Measurements from ENCODE around the gene KIF3C.

The KIF3C gene

DNA sequence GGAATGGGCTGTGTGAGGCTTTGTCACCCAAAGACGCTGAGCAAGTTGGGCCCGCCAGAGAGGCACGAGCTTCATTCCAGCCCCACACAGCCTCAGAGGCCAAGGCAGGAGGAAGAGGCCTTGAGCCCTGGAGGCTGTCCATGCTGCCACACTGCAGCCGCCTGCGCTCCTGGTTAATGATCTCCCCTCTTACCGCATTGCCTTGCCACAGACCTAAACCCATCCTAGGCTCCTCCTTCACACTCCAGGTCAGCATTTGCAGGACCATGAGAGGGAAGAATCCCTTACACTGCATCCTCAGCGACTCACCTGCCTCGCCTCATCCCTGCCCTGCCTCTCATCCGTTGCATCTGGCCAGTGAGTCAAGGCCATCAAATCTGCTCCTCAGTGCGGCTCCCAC is 24.6 kb downstream of the KIF3C start:
- Mint-ChIP-seq H3K9me3 (ENCODE audit: low read depth) (no peaks in the 10 kb centered on the region), H3K36me3 (no peaks in the 10 kb centered on the region), H3K27ac (no peak overlapping the region), H3K4me1 (ENCODE audit: low read depth) (peaks cover 8% of the 10 kb centered on the region), H3K4me3 (no peak overlapping the region), H3K27me3 (no peaks in the 10 kb centered on the region)

DNA sequence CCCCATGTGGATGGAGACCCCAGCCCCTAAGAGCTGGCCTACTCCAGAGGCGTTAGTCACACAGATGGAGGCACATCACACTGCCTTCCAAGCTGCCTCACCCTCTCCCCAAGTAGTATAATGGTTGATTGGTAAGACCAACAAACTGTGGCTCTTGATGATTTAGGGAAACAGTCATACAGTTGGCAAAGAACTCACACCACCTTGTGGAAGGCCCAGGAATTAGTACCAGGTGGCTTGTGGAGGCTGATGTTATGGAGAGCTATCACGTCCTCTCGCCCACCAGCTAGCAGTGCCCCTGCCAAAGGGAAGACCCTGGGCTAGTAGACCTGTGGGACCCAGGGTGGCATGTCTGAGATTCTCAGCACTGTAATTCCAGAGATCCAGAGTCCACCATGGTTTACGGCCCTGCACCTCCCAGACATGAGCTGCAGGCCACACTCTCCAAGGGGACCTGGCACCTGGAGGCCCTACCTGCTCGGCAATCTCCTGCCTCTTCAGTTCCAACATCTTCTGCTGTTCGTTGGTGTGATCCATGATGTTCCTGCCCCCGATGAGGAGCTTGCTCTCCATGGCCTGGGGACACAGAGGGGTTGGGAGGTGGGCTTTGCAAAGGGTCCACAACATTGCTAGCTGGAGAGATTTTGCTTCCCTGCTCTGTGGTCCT is 26.3 kb downstream of the KIF3C start:
- Mint-ChIP-seq H3K27me3 (no peaks in the 10 kb centered on the region), H3K27ac (no peak overlapping the region), H3K4me1 (ENCODE audit: low read depth) (peaks cover 5% of the 10 kb centered on the region), H3K9me3 (ENCODE audit: low read depth) (no peaks in the 10 kb centered on the region), H3K36me3 (no peaks in the 10 kb centered on the region), H3K4me3 (no peak overlapping the region)

DNA sequence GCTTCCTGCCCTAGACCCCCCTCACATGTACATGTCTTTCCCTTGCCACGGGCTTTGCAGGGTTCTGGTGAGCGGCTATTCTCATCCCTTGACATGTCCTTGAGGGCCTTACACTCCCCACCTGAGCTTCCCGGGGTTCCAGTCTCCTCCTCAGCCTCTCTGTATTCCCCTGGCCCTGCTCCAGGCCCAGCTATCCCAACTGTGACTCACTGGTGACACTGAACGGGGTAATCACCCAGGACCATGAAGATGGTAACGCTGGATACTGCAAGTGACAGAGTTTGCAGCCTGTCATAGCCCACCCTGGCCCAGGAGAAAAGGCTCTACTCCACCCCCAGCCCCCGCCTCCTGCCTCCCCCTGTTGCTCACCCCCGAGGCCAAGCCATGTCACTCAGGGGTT is 27.3 kb downstream of the KIF3C start:
- Mint-ChIP-seq H3K27ac (no peak overlapping the region), H3K4me1 (ENCODE audit: low read depth) (no peaks in the 10 kb centered on the region), H3K9me3 (ENCODE audit: low read depth) (no peaks in the 10 kb centered on the region), H3K4me3 (no peak overlapping the region), H3K36me3 (no peaks in the 10 kb centered on the region), H3K27me3 (no peaks in the 10 kb centered on the region)

DNA sequence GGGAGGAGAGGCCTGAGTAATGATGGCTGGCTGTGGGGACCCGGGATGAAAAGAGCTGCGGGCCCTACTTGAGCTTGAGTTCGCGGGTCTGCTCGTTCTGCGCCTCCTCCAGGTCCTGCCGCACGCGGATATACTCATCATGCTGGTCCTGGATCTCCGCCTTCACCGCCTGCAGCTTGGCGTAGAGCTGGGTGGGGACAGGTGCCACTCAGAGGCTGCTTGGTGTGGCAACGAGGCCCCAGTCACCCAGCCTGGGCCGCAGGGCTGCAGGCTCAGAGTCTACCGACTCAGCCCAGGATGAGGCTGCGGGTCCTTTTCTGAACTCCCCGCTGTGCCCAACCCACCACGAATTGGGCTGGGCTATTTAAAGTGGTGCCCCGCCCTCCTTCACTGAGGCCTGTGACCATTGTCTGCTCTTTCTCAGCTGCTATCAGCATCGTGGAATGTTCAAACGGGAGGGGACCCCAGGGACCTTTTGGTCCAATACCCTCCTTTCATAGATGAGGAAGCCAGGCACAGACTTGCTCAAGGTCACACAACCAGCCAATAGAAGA is 28.0 kb downstream of the KIF3C start:
- no peaks in the 10 kb centered on the region for H3K36me3 Mint-ChIP-seq
- no peaks in the 10 kb centered on the region for H3K9me3 Mint-ChIP-seq (ENCODE audit: low read depth)
- no peak overlapping the region for H3K27ac Mint-ChIP-seq
- no peaks in the 10 kb centered on the region for H3K27me3 Mint-ChIP-seq
- H3K4me1 Mint-ChIP-seq (ENCODE audit: low read depth): no peaks in the 10 kb centered on the region
- no peak overlapping the region for H3K4me3 Mint-ChIP-seq

DNA sequence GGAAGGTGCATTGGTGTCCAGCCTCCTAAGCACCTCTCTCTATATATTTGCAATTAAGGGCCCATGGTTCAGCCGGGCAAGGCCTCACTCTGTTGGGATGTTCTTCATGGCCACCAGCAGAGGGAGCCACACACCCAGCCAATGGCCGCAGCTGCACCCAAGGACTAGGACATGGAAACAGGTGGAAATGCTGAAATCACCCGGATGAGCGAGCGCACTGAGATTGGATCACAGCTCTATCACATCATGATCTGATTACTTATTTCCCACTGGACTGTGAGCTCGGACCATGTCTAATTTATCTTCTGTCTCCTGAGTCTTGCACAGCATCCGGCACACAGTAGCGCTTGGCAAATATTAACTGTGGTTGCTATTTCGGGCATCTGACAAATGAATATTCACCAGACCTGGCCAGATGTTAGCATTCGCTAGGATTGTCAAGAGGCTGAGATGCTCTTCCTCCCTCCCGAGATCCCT is 31.2 kb downstream of the KIF3C start:
- Mint-ChIP-seq H3K27me3 (no peaks in the 10 kb centered on the region), H3K36me3 (no peaks in the 10 kb centered on the region), H3K27ac (no peak overlapping the region), H3K9me3 (ENCODE audit: low read depth) (no peaks in the 10 kb centered on the region), H3K4me1 (ENCODE audit: low read depth) (no peaks in the 10 kb centered on the region), H3K4me3 (no peak overlapping the region)

DNA sequence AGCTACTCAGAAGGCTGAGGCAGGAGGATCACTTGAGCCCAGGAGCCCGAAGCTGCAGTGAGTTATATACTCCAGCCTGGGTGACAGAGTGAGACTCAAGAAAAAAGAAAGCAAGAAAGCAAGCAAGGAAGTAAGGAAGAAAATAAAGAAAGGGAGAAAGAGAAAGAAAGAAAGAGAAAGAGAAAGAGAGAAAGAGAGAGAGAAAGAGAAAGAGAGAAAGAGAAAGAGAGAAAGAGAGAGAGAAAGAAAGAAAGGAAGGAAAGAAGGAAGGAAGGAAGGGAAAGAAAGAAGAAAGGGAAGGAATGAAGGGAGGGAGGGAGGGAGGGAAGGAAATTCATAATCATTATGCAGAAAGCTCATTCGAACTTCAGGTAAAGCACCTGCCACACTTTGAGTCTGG is 33.9 kb downstream of the KIF3C start:
- no peaks in the 10 kb centered on the region for H3K4me1 Mint-ChIP-seq (ENCODE audit: low read depth)
- H3K4me3 Mint-ChIP-seq: no peak overlapping the region
- H3K9me3 Mint-ChIP-seq (ENCODE audit: low read depth): no peaks in the 10 kb centered on the region
- no peaks in the 10 kb centered on the region for H3K36me3 Mint-ChIP-seq
- H3K27me3 Mint-ChIP-seq: no peaks in the 10 kb centered on the region
- H3K27ac Mint-ChIP-seq: no peak overlapping the region

DNA sequence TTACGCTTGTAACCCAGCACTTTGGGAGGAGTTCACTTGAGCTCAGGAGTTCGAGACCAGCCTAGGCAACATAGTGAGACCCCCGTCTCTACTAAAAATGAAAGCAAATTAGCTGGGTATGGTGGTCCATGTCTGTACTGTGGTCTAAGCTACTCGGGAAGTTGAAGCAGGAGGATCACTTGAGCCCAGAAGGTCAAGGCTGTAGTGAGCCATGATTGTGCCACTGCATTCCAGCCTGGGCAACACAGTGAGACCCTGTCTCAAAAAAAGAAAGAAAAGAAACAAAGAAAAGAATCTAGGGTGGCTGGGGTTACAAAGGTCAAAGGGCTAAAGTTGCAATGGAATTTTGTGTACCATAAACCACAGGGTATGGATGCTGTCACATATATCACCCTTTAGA is 41.3 kb downstream of the KIF3C start:
- no peak overlapping the region for H3K27ac Mint-ChIP-seq
- H3K4me1 Mint-ChIP-seq (ENCODE audit: low read depth): no peaks in the 10 kb centered on the region

DNA sequence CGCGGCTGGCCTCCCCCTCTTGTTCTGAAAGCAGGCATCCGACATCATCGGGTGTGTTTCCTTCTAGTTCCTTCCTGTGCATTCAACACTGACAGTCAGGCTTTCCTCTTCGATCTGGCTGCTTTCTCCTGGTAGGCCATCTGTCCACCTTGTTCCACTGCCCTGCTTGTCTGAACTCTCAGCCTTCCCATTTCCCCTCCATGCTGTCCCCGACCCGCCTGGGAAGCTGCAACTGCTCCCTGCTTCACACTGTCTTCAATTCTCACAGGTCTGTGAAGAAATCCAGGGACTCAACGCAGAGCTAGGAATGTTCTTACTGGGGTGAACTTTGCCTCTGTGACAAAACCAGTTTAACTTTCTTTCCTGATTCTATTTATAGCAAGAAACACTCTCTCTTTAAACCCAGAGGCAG is 43.0 kb downstream of the KIF3C start:
- no peaks in the 10 kb centered on the region for H3K4me1 Mint-ChIP-seq (ENCODE audit: low read depth)
- H3K4me3 Mint-ChIP-seq: no peak overlapping the region
- no peaks in the 10 kb centered on the region for H3K27me3 Mint-ChIP-seq
- H3K9me3 Mint-ChIP-seq (ENCODE audit: low read depth): no peaks in the 10 kb centered on the region
- H3K27ac Mint-ChIP-seq: no peak overlapping the region
- no peaks in the 10 kb centered on the region for H3K36me3 Mint-ChIP-seq

More for the DNA sequence above, 41.3 kb downstream of the KIF3C start:
- Mint-ChIP-seq H3K9me3 (ENCODE audit: low read depth) (no peaks in the 10 kb centered on the region), H3K4me3 (no peak overlapping the region), H3K27me3 (no peaks in the 10 kb centered on the region), H3K36me3 (no peaks in the 10 kb centered on the region)

DNA sequence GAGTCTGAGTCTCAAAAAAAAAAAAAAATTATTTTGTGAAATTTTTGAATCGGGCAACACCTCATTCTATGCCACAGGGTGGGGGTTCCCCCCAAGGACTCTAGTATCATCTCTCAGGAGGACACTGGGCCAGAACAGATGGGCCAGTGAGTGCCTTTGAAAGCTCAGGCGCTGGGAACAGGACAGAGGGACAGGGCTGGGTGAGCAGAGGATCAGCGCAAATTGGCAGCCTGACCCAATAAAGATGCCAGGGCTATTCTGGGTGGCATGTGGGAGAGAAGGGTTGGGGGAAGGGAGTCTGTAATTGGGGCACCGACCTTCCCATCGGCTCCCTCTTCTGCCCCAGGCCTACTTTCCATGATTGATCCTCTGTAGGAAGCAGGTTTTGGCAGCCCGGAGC is 44.0 kb downstream of the KIF3C start:
- Mint-ChIP-seq H3K36me3 (no peaks in the 10 kb centered on the region), H3K4me1 (ENCODE audit: low read depth) (no peaks in the 10 kb centered on the region), H3K9me3 (ENCODE audit: low read depth) (no peaks in the 10 kb centered on the region), H3K4me3 (no peak overlapping the region), H3K27ac (no peak overlapping the region), H3K27me3 (no peaks in the 10 kb centered on the region)

DNA sequence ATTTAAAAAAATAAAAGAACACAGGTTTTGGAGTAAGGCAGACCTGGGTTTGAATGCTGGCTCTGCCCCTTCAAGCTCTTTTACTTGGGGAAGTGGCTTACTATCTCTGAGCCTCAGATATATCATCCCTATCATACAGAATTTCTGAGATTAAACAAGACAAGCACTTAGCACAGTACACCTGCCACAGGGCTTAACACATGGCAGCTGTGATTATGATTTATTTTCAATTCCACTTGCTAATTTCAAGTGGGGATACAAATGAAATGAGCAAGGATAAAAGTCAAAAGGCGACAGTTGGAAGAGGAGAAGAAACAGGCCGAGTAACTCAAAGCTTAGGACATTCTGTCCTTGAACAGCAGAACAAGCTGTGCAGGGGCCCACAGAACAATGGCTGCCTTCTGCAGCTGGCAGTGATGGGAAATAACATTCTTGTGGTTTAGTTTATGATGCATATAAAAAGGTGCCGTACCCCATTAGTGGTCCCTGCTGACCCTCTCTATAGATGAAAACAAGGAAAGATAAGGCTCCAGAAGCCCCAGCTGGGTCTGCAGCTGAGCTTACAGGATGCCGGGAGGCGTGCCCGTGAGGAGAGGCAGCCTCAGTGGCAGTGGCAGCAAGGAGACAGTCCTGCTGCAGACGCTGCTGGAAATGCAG is 45.3 kb downstream of the KIF3C start:
- Mint-ChIP-seq H3K36me3 (no peaks in the 10 kb centered on the region), H3K27me3 (no peaks in the 10 kb centered on the region), H3K27ac (no peak overlapping the region), H3K4me3 (no peak overlapping the region), H3K9me3 (ENCODE audit: low read depth) (no peaks in the 10 kb centered on the region), H3K4me1 (ENCODE audit: low read depth) (no peaks in the 10 kb centered on the region)

DNA sequence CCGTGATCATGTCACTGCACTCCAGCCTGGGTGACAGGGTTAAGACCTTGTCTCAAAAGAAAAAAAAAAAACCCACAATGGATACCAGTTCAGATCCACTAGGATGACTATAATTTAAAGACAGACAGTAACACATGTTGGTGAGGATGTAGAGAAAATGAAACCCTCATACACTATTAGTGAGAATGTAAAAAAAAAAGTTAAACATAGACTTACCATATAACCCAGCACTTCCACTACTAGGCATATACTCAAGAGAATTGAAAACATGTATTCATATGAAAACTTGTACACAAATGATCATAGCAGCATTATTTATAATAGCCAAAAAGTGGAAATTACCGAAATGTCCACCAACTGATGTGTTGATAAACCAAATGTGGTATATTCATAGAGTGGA is 48.7 kb downstream of the KIF3C start:
- Mint-ChIP-seq H3K27me3 (no peaks in the 10 kb centered on the region), H3K36me3 (peaks cover 2% of the 10 kb centered on the region), H3K27ac (no peak overlapping the region), H3K9me3 (ENCODE audit: low read depth) (no peaks in the 10 kb centered on the region), H3K4me3 (no peak overlapping the region), H3K4me1 (ENCODE audit: low read depth) (no peaks in the 10 kb centered on the region)

DNA sequence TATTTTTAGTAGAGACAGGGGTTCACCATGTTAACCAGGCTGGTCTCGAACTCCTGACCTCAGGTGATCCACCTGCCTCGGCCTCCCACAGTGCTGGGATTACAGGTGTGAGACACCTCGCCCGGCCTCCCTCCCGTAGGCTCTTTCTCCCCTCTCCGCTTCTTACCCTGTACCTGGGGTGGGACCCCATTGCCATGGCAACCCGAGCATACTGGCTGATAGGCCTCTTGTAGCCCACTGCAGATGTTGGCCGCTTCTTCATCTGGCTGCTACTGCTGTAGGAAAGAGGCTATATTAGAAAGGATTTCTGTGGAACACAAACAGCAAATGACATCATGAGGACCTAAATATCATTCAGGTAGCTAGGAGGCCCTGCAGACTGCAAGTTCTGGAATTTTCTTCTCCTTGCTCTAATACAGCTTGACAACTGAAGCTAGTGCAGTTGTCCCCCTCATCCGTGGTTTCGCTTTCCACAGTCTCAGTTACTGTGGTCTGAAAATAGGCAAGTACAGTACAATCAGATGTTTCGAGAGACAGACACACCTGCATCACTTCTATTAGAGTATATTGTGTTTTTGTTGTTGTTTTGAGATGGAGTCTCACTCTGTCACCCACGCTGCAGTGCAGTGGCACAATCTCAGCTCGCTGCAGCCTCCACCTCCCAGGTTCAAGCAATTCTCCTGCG is 52.4 kb downstream of the KIF3C start:
- Mint-ChIP-seq H3K27me3 (no peaks in the 10 kb centered on the region), H3K4me3 (no peak overlapping the region), H3K27ac (no peak overlapping the region), H3K36me3 (peaks cover 11% of the 10 kb centered on the region), H3K4me1 (ENCODE audit: low read depth) (no peaks in the 10 kb centered on the region), H3K9me3 (ENCODE audit: low read depth) (no peaks in the 10 kb centered on the region)

DNA sequence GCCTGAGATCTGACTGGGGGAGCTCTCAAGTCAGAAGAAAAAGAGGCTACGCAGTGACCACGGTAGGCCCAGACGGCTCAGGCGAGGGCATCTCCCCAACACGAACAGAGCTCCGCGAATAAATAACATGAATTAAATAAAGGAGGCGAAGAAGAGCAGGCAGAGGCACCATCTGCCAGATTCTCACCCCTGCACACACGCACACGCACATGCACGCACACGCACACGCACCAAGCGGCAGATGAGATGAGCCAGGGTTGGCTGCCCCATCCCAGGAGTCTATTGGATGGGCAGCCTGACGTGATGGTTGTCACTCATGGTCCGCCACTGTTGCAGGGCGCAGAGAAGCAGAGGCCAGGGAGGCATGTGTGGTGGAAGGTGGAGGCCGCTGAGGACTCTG is 53.6 kb downstream of the KIF3C start:
- Mint-ChIP-seq H3K4me1 (ENCODE audit: low read depth) (no peaks in the 10 kb centered on the region), H3K27me3 (no peaks in the 10 kb centered on the region), H3K4me3 (no peak overlapping the region), H3K9me3 (ENCODE audit: low read depth) (no peaks in the 10 kb centered on the region), H3K36me3 (peaks cover 11% of the 10 kb centered on the region), H3K27ac (no peak overlapping the region)

DNA sequence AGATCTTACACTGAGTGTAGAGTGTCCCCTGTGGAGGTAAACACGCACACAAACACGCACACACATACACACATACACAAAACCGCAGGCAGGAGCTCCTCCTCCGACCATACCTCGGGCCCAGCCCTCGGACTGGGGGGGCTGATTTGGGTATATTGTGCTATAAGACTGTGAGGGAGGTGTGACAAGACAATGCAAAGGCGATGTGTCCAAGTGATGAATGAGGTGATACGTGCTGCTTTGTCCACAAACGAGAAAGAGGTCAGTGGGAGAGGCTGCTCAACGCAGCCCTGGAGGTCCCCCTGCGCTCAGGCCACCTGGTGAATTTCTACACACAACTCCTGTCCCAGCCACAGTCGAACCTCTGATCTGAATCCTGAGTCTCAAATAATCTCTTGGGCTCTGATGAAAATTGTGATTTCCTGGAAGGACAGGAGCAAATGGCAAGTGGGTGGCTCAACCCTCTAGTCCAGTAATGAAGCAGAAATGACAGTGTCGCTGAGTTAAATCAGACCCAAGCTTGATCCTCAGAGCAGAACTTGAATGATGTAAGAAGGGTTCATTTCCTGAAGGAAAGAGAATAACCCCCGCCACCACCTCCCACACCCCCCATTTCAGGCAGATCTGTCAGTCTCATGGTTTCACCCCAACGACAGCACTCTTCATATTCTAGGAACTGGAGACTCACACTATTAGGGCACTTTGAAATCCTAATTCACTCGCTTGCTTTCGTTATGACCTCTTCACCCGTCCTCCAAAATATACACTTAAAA is 55.1 kb downstream of the KIF3C start:
- Mint-ChIP-seq H3K36me3 (peaks cover 11% of the 10 kb centered on the region), H3K27me3 (no peaks in the 10 kb centered on the region), H3K4me1 (ENCODE audit: low read depth) (no peaks in the 10 kb centered on the region), H3K27ac (no peak overlapping the region), H3K9me3 (ENCODE audit: low read depth) (no peaks in the 10 kb centered on the region), H3K4me3 (no peak overlapping the region)

DNA sequence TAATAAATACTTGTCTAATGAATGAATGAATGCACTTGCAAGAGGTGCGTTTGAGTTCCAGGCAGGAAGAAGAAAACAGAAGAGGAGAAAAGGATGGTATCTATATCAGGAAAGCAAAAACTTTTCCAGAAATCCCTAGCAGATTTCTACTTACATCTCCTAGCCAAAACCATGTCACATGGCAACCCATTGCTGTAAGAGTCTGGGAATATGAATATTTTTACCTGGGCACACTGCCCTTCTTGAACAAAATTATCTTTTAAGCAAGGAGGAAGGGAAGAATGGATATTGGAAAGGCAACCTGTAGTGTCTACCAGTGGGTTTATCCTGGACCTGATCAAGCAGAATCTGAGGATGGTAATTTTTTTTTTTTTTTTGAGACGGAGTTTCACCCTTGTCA is 59.8 kb downstream of the KIF3C start:
- no peaks in the 10 kb centered on the region for H3K4me1 Mint-ChIP-seq (ENCODE audit: low read depth)
- H3K36me3 Mint-ChIP-seq: no peaks in the 10 kb centered on the region
- no peak overlapping the region for H3K27ac Mint-ChIP-seq
- no peak overlapping the region for H3K4me3 Mint-ChIP-seq
- no peaks in the 10 kb centered on the region for H3K9me3 Mint-ChIP-seq (ENCODE audit: low read depth)
- H3K27me3 Mint-ChIP-seq: peaks cover 2% of the 10 kb centered on the region

All from activated naive CD8-positive, alpha-beta T cell (primary cell).